K562 (cell line): Measurements from ENCODE around the gene PALMD. TPM values are rescaled to one million over a fixed set of nuclear protein-coding genes. Genes with fewer than 3 reads are reported as not detected.

ENCODE experiments used
- ATAC-seq: fragments of 200-7000 bp; cut with Tn5 transposase; 3 replicates; pipeline ENCODE4 v1.9.1; 2020; ENCODE audit warnings: moderate library complexity
- BruUV-seq: library from RNA; stranded (reverse); fragments of 400-500 nt; replicated peaks from 2 replicates; lab custom pipeline; 2021; lab: Mats Ljungman, UMichigan
- CTCF ChIA-PET: fragments of 300-600 bp; formaldehyde crosslinking; extraction: SDS; loops from one replicate; lab custom pipeline; 2021; ENCODE audit warnings: low intra/inter-chr PET ratio; lab: Yijun Ruan, JAX
- POLR2A ChIA-PET: fragments of 300-600, 350-650 bp; sonication (Branson Sonifier 250); formaldehyde crosslinking; extraction: SDS; loops from one replicate; lab custom pipeline; 2021; ENCODE audit warnings: antibody characterized with exemption, inconsistent platforms; lab: Yijun Ruan, JAX
- DNase-seq, 4 experiments: peaks; one replicate each; pipeline versions ENCODE4 v3.0.0 to v3.0.0-alpha.2; 2011 to 2018; ENCODE audit warnings: low spot score in 3 of 4, mixed read lengths in 3 of 4; ENCODE audit errors: extremely low read depth in 1 of 4
- FAIRE-seq: peaks from 2 replicates; lab custom pipeline; 2011; peaks lifted over from hg19 to GRCh38; lab: Jason Lieb, UNC
- H2AFZ ChIP-seq: 2 replicates; pipeline ENCODE4 v1.6.0; 2011; ENCODE audit warnings: low read depth, low read length, control low read depth, inconsistent platforms
- H3K27ac ChIP-seq: fragments of 200-600 bp; 3 replicates; pipeline ENCODE4 v1.8.0; 2011; ENCODE audit warnings: low read depth, mild to moderate bottlenecking, control low read depth, inconsistent platforms, low read length, moderate library complexity, mixed read lengths; ENCODE audit errors: extremely low read depth
- H3K27me3 ChIP-seq, 2 experiments: fragments of 300-600 bp in 1 of 2; 2 replicates in 1 of 2; 3 replicates in 1 of 2; pipeline versions ENCODE4 v1.6.0 to v1.8.0; 2011; ENCODE audit warnings: inconsistent platforms in 2 of 2, low read length in 2 of 2, mild to moderate bottlenecking in 1 of 2, mixed read lengths in 1 of 2, moderate library complexity in 1 of 2; ENCODE audit not compliant: control insufficient read depth in 2 of 2, insufficient read depth in 2 of 2
- H3K36me3 ChIP-seq: fragments of 300-600 bp; 3 replicates; pipeline ENCODE4 v1.8.0; 2011; ENCODE audit warnings: mild to moderate bottlenecking, low read length, inconsistent platforms; ENCODE audit not compliant: control insufficient read depth, insufficient read depth
- H3K4me1 ChIP-seq, 2 experiments: fragments of 200-600 bp in 1 of 2; replicated peaks in 1 of 2; 2 replicates in 1 of 2; 3 replicates in 1 of 2; pipeline versions ENCODE4 v1.5.1 to v1.8.0; 2011; ENCODE audit warnings: inconsistent platforms in 2 of 2, low read length in 2 of 2, mild to moderate bottlenecking in 1 of 2, mixed read lengths in 1 of 2, moderate library complexity in 1 of 2; ENCODE audit not compliant: control insufficient read depth in 2 of 2, insufficient read depth in 2 of 2
- H3K4me2 ChIP-seq: 2 replicates; pipeline ENCODE4 v1.6.1; 2011; ENCODE audit warnings: low read length, control low read depth, inconsistent platforms, mixed read lengths; ENCODE audit not compliant: insufficient read depth
- H3K4me3 ChIP-seq: fragments of 200-600 bp; sonication (generic), shearing (Covaris generic); 2 replicates; pipeline ENCODE4 v1.5.1; 2016; ENCODE audit warnings: control low read depth, inconsistent platforms
- H3K79me2 ChIP-seq: fragments of 200-600 bp; 3 replicates; pipeline ENCODE4 v1.8.0; 2011; ENCODE audit warnings: low read length, inconsistent platforms; ENCODE audit not compliant: control insufficient read depth, insufficient read depth
- H3K9ac ChIP-seq, 2 experiments: 2 replicates each; pipeline versions ENCODE4 v1.6.0 to v1.6.1; 2011; ENCODE audit warnings: low read depth in 2 of 2, low read length in 2 of 2, control low read depth in 1 of 2, inconsistent platforms in 1 of 2, mild to moderate bottlenecking in 1 of 2, mixed read lengths in 1 of 2; ENCODE audit not compliant: insufficient read depth in 1 of 2
- H3K9me1 ChIP-seq: one replicate; pipeline ENCODE4 v1.6.0; 2011; ENCODE audit warnings: inconsistent platforms, mild to moderate bottlenecking, low read length, moderate library complexity; ENCODE audit not compliant: control insufficient read depth, insufficient read depth
- H3K9me3 ChIP-seq: replicated peaks from 2 replicates; pipeline ENCODE4 v1.5.1; 2011; ENCODE audit warnings: low read depth, low read length, inconsistent platforms; ENCODE audit not compliant: control insufficient read depth, insufficient read depth
- H4K20me1 ChIP-seq: replicated peaks from 2 replicates; pipeline ENCODE4 v1.6.1; 2011; ENCODE audit warnings: low read length, inconsistent platforms, mixed read lengths; ENCODE audit not compliant: control insufficient read depth, insufficient read depth
- ETV5 ChIP-seq: sonication (generic); formaldehyde crosslinking; IDR thresholded peaks from 2 replicates; pipeline ENCODE4 v1.4.0; 2020; ENCODE audit warnings: low read depth, mild to moderate bottlenecking, missing genetic modification reagents
- HDAC6 ChIP-seq: IDR thresholded peaks from 2 replicates; pipeline ENCODE4 v1.6.1; 2012; ENCODE audit warnings: low read depth, mild to moderate bottlenecking, control low read depth, inconsistent platforms, low read length, moderate library complexity
- HNRNPH1 ChIP-seq: fragments of 200-400 bp; formaldehyde crosslinking; optimal IDR thresholded peaks from 2 replicates; pipeline ENCODE3; 2017; ENCODE audit warnings: low read depth, mild to moderate bottlenecking, low read length, moderate library complexity
- HSF4 ChIP-seq: fragments of 250-450 bp; sonication (Bioruptor Pico); IDR thresholded peaks from 2 replicates; pipeline ENCODE4 v2.1.2; 2022; ENCODE audit warnings: mild to moderate bottlenecking, moderate library complexity, borderline replicate concordance
- ZKSCAN1 ChIP-seq: fragments of 150-350 bp; IDR thresholded peaks from 2 replicates; pipeline ENCODE4 v1.6.1; 2016; ENCODE audit warnings: low read depth, low read length
- ZNF79 ChIP-seq: fragments of 250-450 bp; sonication (Bioruptor Pico); IDR thresholded peaks from 2 replicates; pipeline ENCODE4 v1.4.0; 2020; ENCODE audit warnings: low read depth, mild to moderate bottlenecking, moderate library complexity
- WGBS: fragments of 100-300 bp; shearing (Covaris generic); methylation state at CpG from one replicate; pipeline ENCODE4 v1.1.6; 2016; ENCODE audit warnings: low coverage, mixed read lengths; ENCODE audit not compliant: insufficient coverage; ENCODE audit errors: missing lambda C conversion rate; 5-methylcytosine and 5-hydroxymethylcytosine counted together
- in situ Hi-C: fragments of 300-500 bp; cut with MboI; formaldehyde crosslinking; loops from 4 replicates; pipeline ENCODE4 v1.15.0; 2018; ENCODE audit warnings: inconsistent platforms, mixed read lengths
- intact Hi-C: fragments of 100-400 bp; cut with micrococcal nuclease; formaldehyde crosslinking; loops from 2 replicates; pipeline ENCODE4 v1.14.2; 2022
- polyA plus RNA-seq, 8 experiments: library from polyadenylated mRNA; depleted of rRNA in 4 of 8; stranded (reverse) in 5 of 8; unstranded in 3 of 8; fragments of >200 nt; fragmentation: Nextera tagmentation in 2 of 8; fragmentation: Illumina TruSeq in 1 of 8; extraction: Ambion mirVana in 2 of 8; extraction: Trizol in 1 of 8; gene quantifications; 2 replicates each; pipeline versions ENCODE4 v1.2.1 to v1.2.3, GENCODE V29; 2011 to 2014; ENCODE audit warnings: inconsistent platforms in 1 of 8, missing spikeins in 1 of 8
- total RNA-seq, 7 experiments: library from RNA; depleted of rRNA in 6 of 7; stranded (reverse); fragments of >200 nt in 6 of 7; fragmentation: Illumina TruSeq in 2 of 7; extraction: Trizol in 2 of 7; gene quantifications; 2 replicates each; pipeline versions ENCODE4 v1.2.1 to v1.2.3, GENCODE V29; 2011 to 2021; ENCODE audit warnings: low replicate concordance in 1 of 7
- TF ChIP-seq, protein P1 (sequence below): sonication (generic); formaldehyde crosslinking; IDR thresholded peaks from 2 replicates; pipeline ENCODE4 v1.8.0; 2022; ENCODE audit warnings: mild to moderate bottlenecking, missing genetic modification reagents
- TF ChIP-seq, protein P2 (sequence below): fragments of 250-450 bp; sonication (Bioruptor Pico); IDR thresholded peaks from 2 replicates; pipeline ENCODE4 v1.4.0; 2020; ENCODE audit warnings: borderline replicate concordance

PALMD gene
- total and polyA plus RNA-seq, 9 of the 15 experiments (the other 6 are each of a cell fraction or from before 2014, with no cell fraction given): 2.7 to 13.5 (median 5.4) TPM

DNA sequence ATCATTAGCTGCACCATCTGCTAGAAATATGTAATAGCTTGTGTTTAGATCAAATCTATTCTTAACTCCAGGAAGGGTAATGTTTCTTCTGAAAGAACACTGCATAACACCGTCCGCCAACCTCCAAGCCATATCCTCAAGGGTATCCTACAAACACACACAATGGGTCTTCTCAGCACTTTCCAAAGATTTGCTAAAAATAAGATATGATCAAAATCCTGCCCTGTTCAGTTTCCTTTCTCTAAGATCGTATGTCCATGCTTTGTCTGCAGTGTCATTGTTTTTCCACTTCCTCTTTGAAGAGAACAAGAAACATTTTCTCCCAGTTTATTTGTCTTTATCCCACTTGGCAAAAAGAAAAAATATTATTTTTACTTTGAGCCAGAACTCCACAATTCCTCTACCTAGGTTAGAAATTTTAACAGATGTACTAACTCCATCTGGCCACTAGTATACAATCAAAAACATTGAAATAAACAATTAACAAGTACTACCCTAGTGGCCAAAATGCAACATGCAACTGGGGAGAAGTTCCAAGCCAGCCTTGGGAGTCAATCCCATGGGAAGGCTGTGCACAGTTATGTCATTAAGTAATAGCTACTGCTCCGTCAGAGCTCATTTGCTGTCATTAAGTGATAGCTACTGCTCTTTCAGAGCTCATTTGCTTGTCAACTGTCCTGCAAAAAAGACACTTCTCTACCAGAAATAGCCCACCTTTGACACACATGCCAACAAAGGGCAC, 82.8 kb downstream of the PALMD start (continued):
- TF ChIP-seq, protein P1, sequence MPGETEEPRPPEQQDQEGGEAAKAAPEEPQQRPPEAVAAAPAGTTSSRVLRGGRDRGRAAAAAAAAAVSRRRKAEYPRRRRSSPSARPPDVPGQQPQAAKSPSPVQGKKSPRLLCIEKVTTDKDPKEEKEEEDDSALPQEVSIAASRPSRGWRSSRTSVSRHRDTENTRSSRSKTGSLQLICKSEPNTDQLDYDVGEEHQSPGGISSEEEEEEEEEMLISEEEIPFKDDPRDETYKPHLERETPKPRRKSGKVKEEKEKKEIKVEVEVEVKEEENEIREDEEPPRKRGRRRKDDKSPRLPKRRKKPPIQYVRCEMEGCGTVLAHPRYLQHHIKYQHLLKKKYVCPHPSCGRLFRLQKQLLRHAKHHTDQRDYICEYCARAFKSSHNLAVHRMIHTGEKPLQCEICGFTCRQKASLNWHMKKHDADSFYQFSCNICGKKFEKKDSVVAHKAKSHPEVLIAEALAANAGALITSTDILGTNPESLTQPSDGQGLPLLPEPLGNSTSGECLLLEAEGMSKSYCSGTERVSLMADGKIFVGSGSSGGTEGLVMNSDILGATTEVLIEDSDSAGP (CRISPR knock-in tag): no peak
- TF ChIP-seq, all 486 proteins: peak for 4

DNA sequence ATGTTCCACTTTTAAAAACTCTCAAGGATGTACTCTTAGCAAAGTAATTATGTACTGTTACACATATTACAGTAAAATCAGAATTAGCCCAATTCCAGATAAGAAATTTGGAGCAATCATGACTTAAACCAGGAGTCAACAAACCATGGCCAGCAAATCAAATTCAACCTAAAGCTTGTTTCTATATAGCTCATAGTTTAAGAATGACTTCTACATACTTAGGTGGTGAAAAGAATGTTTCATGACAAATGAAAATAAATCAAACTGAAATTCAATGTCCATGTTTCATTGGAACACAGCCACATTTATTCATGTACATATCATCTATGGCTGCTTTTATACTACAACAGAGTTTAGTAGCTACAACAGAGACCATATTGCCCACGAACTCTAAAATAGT, 85.5 kb downstream of the PALMD start:
- 67% methylated on average over 1 of the region's 1 CpG for WGBS
- ChIA-PET CTCF (no interaction called here), POLR2A (interaction anchor here (0.7 to 1.2 kb wide), 3 partner anchors 9 to 27 kb away, joined by 3 read pairs; no protein-coding TSS in a partner anchor)
- in situ Hi-C loops: no loop called here
- no peaks in the 10 kb centered on the region for H3K9me3 ChIP-seq
- no peak overlapping the region for H3K4me2 ChIP-seq
- H3K27ac ChIP-seq: no peak overlapping the region
- BruUV-seq: no TSS peak
- FAIRE-seq: no peak
- no peaks in the 10 kb centered on the region for H3K27me3 ChIP-seq
- H3K36me3 ChIP-seq: peaks cover 62% of the 10 kb centered on the region
- H3K9me1 ChIP-seq: no peaks in the 10 kb centered on the region
- peaks cover 0 to 5% of the 10 kb centered on the region in 2 experiments; a peak in 1 of 5 replicates for H3K4me1 ChIP-seq
- H2AFZ ChIP-seq: no peak overlapping the region
- intact Hi-C loops: no loop called here
- no peak overlapping the region for H3K9ac ChIP-seq
- no peak overlapping the region for H3K4me3 ChIP-seq
- H3K79me2 ChIP-seq: no peaks in the 10 kb centered on the region
- TF ChIP-seq ZKSCAN1 (no peak), ZNF79 (CRISPR knock-in tag) (no peak), HDAC6 (no peak), ETV5 (CRISPR knock-in tag) (no peak), HNRNPH1 (no peak), HSF4 (no peak)
- TF ChIP-seq, protein P2, sequence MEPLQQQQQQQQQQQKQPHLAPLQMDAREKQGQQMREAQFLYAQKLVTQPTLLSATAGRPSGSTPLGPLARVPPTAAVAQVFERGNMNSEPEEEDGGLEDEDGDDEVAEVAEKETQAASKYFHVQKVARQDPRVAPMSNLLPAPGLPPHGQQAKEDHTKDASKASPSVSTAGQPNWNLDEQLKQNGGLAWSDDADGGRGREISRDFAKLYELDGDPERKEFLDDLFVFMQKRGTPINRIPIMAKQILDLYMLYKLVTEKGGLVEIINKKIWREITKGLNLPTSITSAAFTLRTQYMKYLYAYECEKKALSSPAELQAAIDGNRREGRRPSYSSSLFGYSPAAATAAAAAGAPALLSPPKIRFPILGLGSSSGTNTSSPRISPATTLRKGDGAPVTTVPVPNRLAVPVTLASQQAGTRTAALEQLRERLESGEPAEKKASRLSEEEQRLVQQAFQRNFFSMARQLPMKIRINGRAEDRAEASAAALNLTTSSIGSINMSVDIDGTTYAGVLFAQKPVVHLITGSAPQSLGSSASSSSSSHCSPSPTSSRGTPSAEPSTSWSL (CRISPR knock-in tag): no peak
- no peak for ATAC-seq
- H4K20me1 ChIP-seq: no peaks in the 10 kb centered on the region
- DNase-seq: no peak
